ENCODE data around the gene CDH12.

- TF ChIP-seq POLR2A (IDR thresholded peaks at IDR 0.05; ENCODE audit: borderline replicate concordance, extremely low read depth, insufficient read depth, insufficient read length): no peak
- no peak for TF ChIP-seq CTCF (IDR thresholded peaks at IDR 0.05 in 2 of 3, conservative IDR thresholded peaks at IDR 0.05 in 1 of 3; ENCODE audit: borderline replicate concordance in 1 of 3, insufficient read depth in 1 of 3, low read depth in 2 of 3, low read length in 2 of 3)
- TF ChIP-seq, protein P1, sequence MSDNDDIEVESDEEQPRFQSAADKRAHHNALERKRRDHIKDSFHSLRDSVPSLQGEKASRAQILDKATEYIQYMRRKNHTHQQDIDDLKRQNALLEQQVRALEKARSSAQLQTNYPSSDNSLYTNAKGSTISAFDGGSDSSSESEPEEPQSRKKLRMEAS (IDR thresholded peaks at IDR 0.05): no peak
- TF ChIP-seq ZNF274 (IDR thresholded peaks at IDR 0.05; ENCODE audit: low read depth, low read length): no peak
- TF ChIP-seq EZH2 (IDR thresholded peaks at IDR 0.05): no peak
- TF ChIP-seq, protein P2, sequence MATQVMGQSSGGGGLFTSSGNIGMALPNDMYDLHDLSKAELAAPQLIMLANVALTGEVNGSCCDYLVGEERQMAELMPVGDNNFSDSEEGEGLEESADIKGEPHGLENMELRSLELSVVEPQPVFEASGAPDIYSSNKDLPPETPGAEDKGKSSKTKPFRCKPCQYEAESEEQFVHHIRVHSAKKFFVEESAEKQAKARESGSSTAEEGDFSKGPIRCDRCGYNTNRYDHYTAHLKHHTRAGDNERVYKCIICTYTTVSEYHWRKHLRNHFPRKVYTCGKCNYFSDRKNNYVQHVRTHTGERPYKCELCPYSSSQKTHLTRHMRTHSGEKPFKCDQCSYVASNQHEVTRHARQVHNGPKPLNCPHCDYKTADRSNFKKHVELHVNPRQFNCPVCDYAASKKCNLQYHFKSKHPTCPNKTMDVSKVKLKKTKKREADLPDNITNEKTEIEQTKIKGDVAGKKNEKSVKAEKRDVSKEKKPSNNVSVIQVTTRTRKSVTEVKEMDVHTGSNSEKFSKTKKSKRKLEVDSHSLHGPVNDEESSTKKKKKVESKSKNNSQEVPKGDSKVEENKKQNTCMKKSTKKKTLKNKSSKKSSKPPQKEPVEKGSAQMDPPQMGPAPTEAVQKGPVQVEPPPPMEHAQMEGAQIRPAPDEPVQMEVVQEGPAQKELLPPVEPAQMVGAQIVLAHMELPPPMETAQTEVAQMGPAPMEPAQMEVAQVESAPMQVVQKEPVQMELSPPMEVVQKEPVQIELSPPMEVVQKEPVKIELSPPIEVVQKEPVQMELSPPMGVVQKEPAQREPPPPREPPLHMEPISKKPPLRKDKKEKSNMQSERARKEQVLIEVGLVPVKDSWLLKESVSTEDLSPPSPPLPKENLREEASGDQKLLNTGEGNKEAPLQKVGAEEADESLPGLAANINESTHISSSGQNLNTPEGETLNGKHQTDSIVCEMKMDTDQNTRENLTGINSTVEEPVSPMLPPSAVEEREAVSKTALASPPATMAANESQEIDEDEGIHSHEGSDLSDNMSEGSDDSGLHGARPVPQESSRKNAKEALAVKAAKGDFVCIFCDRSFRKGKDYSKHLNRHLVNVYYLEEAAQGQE (IDR thresholded peaks at IDR 0.05; ENCODE audit: low read depth): no peak
- no peak for TF ChIP-seq POLR2AphosphoS5 (IDR thresholded peaks at IDR 0.05; ENCODE audit: low read depth, low read length)
- no peak for TF ChIP-seq JUND (IDR thresholded peaks at IDR 0.05)
These were observed 170.1 kb downstream of the CDH12 start for GRCh38 chr5:22683050-22683449.
